Stimulated activated CD8-positive, alpha-beta memory T cell treated with anti-CD3 and anti-CD28 coated beads, Interleukin-2, amount 100 ng/mL, for 1 hour (primary cell): ENCODE data around the gene ABHD17C.

ENCODE experiments used
- DNase-seq, 2 donors: peaks; one replicate each; pipeline ENCODE4 v3.0.0-alpha.2; 2020; ENCODE audit warnings: low read depth in 2 of 2

Gene ABHD17C

DNA sequence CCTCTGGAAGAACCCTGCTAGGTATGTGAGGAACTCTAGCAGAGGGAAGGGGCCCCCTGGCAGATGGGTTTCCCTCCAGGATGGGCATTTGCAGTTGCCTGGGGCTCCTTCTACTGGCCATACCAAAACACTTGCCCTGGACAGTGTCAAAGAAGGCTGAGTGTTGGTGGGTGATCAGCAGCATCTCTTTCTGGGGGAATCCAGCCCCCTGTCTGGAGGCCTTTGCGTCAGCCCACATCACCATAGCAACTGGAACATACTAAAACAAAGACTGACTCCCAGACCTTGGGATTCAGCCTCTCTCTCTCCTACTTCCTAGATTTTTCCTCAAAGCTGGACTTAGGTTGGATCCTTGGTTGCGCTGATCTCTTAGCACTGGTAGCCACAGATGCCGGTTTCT lies 92.2 kb downstream of the ABHD17C start:
- DNase-seq = no peak

DNA sequence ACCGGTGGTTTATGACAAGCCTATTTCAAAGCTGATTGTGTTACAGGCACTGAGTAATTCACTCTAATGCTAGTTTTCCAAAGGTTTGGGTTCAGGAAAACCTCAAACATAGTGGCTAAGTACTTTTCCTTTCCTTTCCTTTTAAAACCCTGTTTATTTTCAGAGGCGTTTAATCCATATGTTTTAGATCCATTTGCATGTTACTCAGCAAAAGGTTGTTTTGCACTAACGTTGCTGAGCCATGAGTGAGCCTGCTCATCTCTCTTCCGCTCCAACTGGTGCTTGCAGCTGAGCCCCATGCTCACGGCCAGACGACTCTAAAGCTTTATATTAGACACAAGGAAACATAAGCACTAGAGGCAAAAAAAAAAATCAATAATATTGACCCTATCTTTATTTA lies 93.4 kb downstream of the ABHD17C start:
- DNase-seq = no peak

DNA sequence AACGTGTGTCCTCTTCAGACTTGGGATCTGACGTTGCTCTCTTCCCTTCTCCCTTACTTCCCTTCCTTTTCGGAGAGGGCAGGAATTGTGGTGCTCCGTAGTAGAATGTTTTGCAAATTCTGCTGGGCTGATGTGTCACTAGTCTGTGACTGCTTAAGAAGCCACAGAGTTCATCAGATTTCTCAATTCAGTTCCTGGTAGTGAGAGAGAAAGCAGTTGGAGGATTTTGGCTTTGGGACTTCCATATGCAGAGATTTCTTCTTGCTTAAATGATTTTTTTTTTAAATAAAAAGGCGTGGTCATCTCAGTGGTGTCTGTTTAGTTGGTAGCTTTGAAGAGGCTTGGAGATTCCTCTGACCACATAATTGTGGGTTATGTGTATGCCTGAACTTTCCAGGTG lies 94.2 kb downstream of the ABHD17C start:
- DNase-seq = no peak

GRCh38 chr15:80789796-80790195 lies 94.7 kb downstream of the ABHD17C start:
- DNase-seq = no peak

GRCh38 chr15:80790236-80790635 lies 95.1 kb downstream of the ABHD17C start:
- no peak for DNase-seq

DNA sequence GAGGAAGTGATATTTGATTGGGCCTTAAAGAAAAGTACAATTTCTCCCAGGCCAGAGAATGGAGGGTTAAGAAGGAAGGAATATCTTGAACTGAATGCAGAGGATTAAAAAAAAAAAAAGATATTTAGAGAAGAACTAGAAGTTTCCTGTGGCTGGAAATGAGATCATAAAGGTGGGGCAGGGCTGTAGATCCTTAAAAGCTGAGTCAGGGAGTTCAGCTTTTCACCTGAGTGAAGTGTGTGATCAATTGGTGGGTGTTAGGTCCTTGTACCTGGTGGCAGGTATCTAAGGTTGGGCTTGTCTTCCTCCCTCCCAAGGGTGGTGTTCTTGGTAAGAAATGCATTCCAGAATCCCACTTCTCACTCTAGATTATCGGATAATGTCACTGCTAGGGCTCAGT lies 95.9 kb downstream of the ABHD17C start:
- DNase-seq = no peak

- DNase-seq = no peak
Measured at GRCh38 chr15:80796407-80796806, 101.3 kb downstream of the ABHD17C start.

- DNase-seq = no peak
Measured at GRCh38 chr15:80798911-80799310, 103.8 kb downstream of the ABHD17C start.

- no peak for DNase-seq
Measured at GRCh38 chr15:80800067-80800466, 105.0 kb downstream of the ABHD17C start.

DNA sequence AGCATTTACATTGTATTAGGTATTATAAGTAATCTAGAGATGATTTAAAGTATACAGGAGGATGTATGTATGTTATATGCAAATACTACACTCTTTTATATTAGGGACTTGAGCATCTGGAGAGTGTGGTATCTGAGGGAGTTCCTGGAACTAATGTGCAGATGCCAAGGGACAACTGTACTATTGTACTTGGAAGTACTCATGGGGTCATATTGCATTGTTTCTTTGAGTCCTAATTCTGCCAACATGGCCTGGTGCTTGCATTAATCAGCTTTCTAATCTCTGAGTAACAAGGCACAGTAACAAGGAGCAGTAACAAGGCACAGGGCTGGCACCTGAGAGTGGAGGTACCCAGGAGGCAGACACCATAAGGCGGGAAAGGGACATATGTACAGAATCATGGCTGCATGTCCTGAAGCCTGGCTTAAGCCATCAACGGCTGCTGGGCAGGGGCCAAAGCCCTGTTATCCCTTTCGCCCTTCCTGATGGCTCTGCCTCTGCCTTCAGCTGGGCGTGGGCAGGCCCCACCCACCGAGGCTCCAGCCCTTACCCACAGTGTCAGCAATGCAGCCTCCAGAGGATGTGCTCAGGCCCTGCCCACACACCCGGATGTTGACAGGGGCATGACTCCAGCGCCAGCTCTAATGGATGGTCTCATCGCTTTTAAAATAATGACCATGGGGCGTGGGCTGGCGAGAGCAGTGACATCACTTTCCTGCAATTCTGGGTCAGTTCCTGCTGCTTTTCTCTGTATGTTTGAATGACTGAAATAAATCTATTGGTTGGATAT lies 107.0 kb downstream of the ABHD17C start:
- DNase-seq = no peak

- DNase-seq = no peak
Measured at GRCh38 chr15:80803580-80804525, 108.7 kb downstream of the ABHD17C start.

DNA sequence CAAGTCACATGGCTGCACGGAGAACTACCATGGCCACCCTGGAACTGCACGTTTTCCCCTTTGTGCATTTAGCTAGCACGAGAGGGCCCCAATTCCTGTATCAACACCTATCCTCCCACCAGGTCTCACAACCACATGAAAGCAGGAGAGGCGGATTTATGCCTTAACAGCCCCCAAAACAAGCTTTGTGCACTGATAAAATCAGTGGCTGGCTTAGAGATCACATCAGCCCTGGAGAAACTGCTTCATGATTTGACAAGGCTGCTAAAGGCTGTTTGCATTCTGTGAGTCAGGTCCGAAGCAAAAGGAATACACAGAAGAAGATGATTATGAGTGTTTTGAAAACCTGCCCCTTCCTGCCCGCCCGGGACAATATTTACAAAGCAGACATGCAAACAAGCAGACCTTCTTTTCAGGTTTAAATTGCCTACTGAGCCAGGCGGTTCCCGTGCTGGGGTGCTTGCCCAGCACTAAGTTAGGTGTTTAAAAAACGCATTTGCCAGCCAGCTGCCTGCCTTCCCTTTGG lies 109.9 kb downstream of the ABHD17C start:
- no peak for DNase-seq
